Smooth muscle cell (in vitro differentiated cells): ENCODE results near the gene PTGR3. TPM values are rescaled to one million over a fixed set of nuclear protein-coding genes. Genes with fewer than 3 reads are reported as not detected.

Experiments
- DNase-seq: peaks from one replicate; lab custom pipeline; 2025; ENCODE audit not compliant: unreplicated experiment; lab: John Stamatoyannopoulos, UW
- H2AFZ ChIP-seq: fragments of 200-600 bp; sonication (generic); 2 replicates; pipeline ENCODE4 v1.6.0; 2016; ENCODE audit warnings: antibody characterized with exemption, low read depth, mild to moderate bottlenecking
- H3F3A ChIP-seq: fragments of 200-600 bp; sonication (generic); 2 replicates; pipeline ENCODE4 v1.6.0; 2017; ENCODE audit warnings: antibody characterized with exemption, low read depth
- H3K27ac ChIP-seq: fragments of 200-600 bp; sonication (generic); 2 replicates; pipeline ENCODE4 v1.5.1; 2016; ENCODE audit warnings: low read depth, mild to moderate bottlenecking
- H3K27me3 ChIP-seq: fragments of 200-600 bp; sonication (generic); 2 replicates; pipeline ENCODE4 v1.6.1; 2016; ENCODE audit warnings: low read depth, mild to moderate bottlenecking
- H3K36me3 ChIP-seq: fragments of 200-600 bp; sonication (generic); 2 replicates; pipeline ENCODE4 v1.5.1; 2016; ENCODE audit warnings: low read depth
- H3K4me1 ChIP-seq: fragments of 200-600 bp; sonication (generic); 2 replicates; pipeline ENCODE4 v1.5.1; 2016; ENCODE audit warnings: low read depth
- H3K4me2 ChIP-seq: fragments of 200-600 bp; sonication (generic); 2 replicates; pipeline ENCODE4 v1.6.0; 2016; ENCODE audit warnings: mild to moderate bottlenecking
- H3K4me3 ChIP-seq: fragments of 200-600 bp; sonication (generic); 2 replicates; pipeline ENCODE4 v1.5.1; 2016; ENCODE audit warnings: mild to moderate bottlenecking
- H3K79me2 ChIP-seq: fragments of 200-600 bp; sonication (generic); 2 replicates; pipeline ENCODE4 v1.6.0; 2016; ENCODE audit warnings: low read depth, mild to moderate bottlenecking
- H3K9ac ChIP-seq: fragments of 200-600 bp; sonication (generic); 2 replicates; pipeline ENCODE4 v1.6.0; 2016; ENCODE audit warnings: low read depth
- H3K9me3 ChIP-seq: fragments of 200-600 bp; sonication (generic); replicated peaks from 2 replicates; pipeline ENCODE4 v1.5.1; 2016; ENCODE audit warnings: low read depth
- H4K20me1 ChIP-seq: fragments of 200-600 bp; sonication (generic); 2 replicates; pipeline ENCODE4 v1.6.0; 2016; ENCODE audit warnings: low read depth
- CTCF ChIP-seq: fragments of 200-600 bp; sonication (generic); IDR thresholded peaks from 2 replicates; pipeline ENCODE4 v1.5.1; 2017; ENCODE audit warnings: borderline replicate concordance, mild to moderate bottlenecking, antibody characterized with exemption; ENCODE audit not compliant: insufficient read depth, poor library complexity, severe bottlenecking
- WGBS: methylation state at CpG from one replicate; pipeline ENCODE4 v1.1.7; 2016; ENCODE audit warnings: low lambda C conversion rate; 5-methylcytosine and 5-hydroxymethylcytosine counted together
- polyA plus RNA-seq: library from polyadenylated mRNA; unstranded; fragments of >200 nt; fragmentation: Nextera tagmentation; extraction: Ambion mirVana; gene quantifications from 2 replicates; pipeline ENCODE4 v1.2.1, GENCODE V29; 2016
- total RNA-seq: library from RNA; depleted of rRNA; stranded (reverse); fragments of >200 nt; gene quantifications from 2 replicates; pipeline ENCODE4 v1.2.3, GENCODE V29; 2014

PTGR3 gene
- total and polyA plus RNA-seq, 2 experiments from 2014 or later, result 29.6 to 35.0 TPM

- H3K4me2 ChIP-seq, result no peak overlapping the region
- H3K9me3 ChIP-seq, result no peaks in the 10 kb centered on the region
These were observed 48.6 kb downstream of the PTGR3 start for GRCh38 chr18:75160364-75160763.

GRCh38 chr18:75159646-75160356 is 49.1 kb downstream of the PTGR3 start:
- H3K27me3 ChIP-seq, result peaks cover 2% of the 10 kb centered on the region
- H3K27ac ChIP-seq, result no peak overlapping the region
- no peak overlapping the region for H2AFZ ChIP-seq
- H3F3A ChIP-seq, result no peaks in the 10 kb centered on the region
- H4K20me1 ChIP-seq, result no peaks in the 10 kb centered on the region
- DNase-seq, result no peak
- H3K9me3 ChIP-seq, result no peaks in the 10 kb centered on the region
- no peak overlapping the region for H3K4me2 ChIP-seq
- H3K4me3 ChIP-seq, result no peak overlapping the region
- no peaks in the 10 kb centered on the region for H3K79me2 ChIP-seq
- TF ChIP-seq CTCF, result no peak
- WGBS, result 87% methylated on average over 16 of the region's 16 CpGs
- H3K4me1 ChIP-seq, result peaks cover 6% of the 10 kb centered on the region
- H3K9ac ChIP-seq, result no peak overlapping the region
- no peaks in the 10 kb centered on the region for H3K36me3 ChIP-seq

More at GRCh38 chr18:75160364-75160763, 48.6 kb downstream of the PTGR3 start:
- no peak for DNase-seq
- no peaks in the 10 kb centered on the region for H3K36me3 ChIP-seq
- H3K9ac ChIP-seq, result no peak overlapping the region
- TF ChIP-seq CTCF, result no peak
- H4K20me1 ChIP-seq, result no peaks in the 10 kb centered on the region
- peaks cover 2% of the 10 kb centered on the region for H3K27me3 ChIP-seq
- no peaks in the 10 kb centered on the region for H3K79me2 ChIP-seq
- peaks cover 6% of the 10 kb centered on the region for H3K4me1 ChIP-seq
- H3K27ac ChIP-seq, result no peak overlapping the region
- no peak overlapping the region for H3K4me3 ChIP-seq
- no peak overlapping the region for H2AFZ ChIP-seq
- no peaks in the 10 kb centered on the region for H3F3A ChIP-seq
- WGBS, result 86% methylated on average over 13 of the region's 13 CpGs

GRCh38 chr18:75159238-75159518 is 49.8 kb downstream of the PTGR3 start:
- H3K4me2 ChIP-seq, result no peak overlapping the region
- no peak for TF ChIP-seq CTCF
- peaks cover 2% of the 10 kb centered on the region for H3K27me3 ChIP-seq
- H3K79me2 ChIP-seq, result no peaks in the 10 kb centered on the region
- no peaks in the 10 kb centered on the region for H3F3A ChIP-seq
- no peaks in the 10 kb centered on the region for H3K36me3 ChIP-seq
- H3K4me3 ChIP-seq, result no peak overlapping the region
- no peak overlapping the region for H3K27ac ChIP-seq
- no peak overlapping the region for H3K9ac ChIP-seq
- H3K9me3 ChIP-seq, result no peaks in the 10 kb centered on the region
- H3K4me1 ChIP-seq, result peaks cover 6% of the 10 kb centered on the region
- WGBS, result 93% methylated on average over 9 of the region's 9 CpGs
- no peaks in the 10 kb centered on the region for H4K20me1 ChIP-seq
- DNase-seq, result no peak
- H2AFZ ChIP-seq, result no peak overlapping the region

Other genes with a start within 250 kb of the PTGR3 start
- 25.1 and 26.1 TPM in 2 replicates for gene TSHZ1, start 1.7 kb upstream of the PTGR3 start, total RNA-seq
- gene TSHZ1, start 1.7 kb upstream of the PTGR3 start, polyA plus RNA-seq, result 20.7 and 21.3 TPM in 2 replicates
- not detected in 2 replicates for gene SMIM21, start 218.6 kb upstream of the PTGR3 start, total RNA-seq
- gene SMIM21, start 218.6 kb upstream of the PTGR3 start, polyA plus RNA-seq, result not detected in 2 replicates